Keratinocyte (primary cell): ENCODE measurements around the gene PTPRT. TPM values are rescaled to one million over a fixed set of nuclear protein-coding genes. Genes with fewer than 3 reads are reported as not detected.

ENCODE experiments used
- DNase-seq: peaks from one replicate; pipeline ENCODE4 v3.0.0-alpha.2; 2011; ENCODE audit warnings: low read depth, missing footprints, low spot score
- FAIRE-seq: peaks from 2 replicates; lab custom pipeline; 2011; peaks lifted over from hg19 to GRCh38; lab: Jason Lieb, UNC
- H2AFZ ChIP-seq: 2 replicates; pipeline ENCODE4 v1.6.0; 2012; ENCODE audit warnings: low read length, control low read depth, inconsistent platforms; ENCODE audit not compliant: control insufficient read depth
- H3K27ac ChIP-seq: 2 replicates; pipeline ENCODE4 v1.5.1; 2011; ENCODE audit warnings: low read length; ENCODE audit not compliant: control insufficient read depth, insufficient read depth
- H3K27me3 ChIP-seq: 3 replicates; pipeline ENCODE4 v1.6.0; 2011; ENCODE audit warnings: low read length; ENCODE audit not compliant: control insufficient read depth, insufficient read depth; ENCODE audit errors: extremely low read depth
- H3K36me3 ChIP-seq, 2 experiments: 2 replicates in 1 of 2; 3 replicates in 1 of 2; pipeline ENCODE4 v1.5.1; 2011; ENCODE audit warnings: low read length in 2 of 2, mild to moderate bottlenecking in 1 of 2; ENCODE audit not compliant: control insufficient read depth in 2 of 2, insufficient read depth in 2 of 2; ENCODE audit errors: extremely low read depth in 1 of 2
- H3K4me1 ChIP-seq: 3 replicates; pipeline ENCODE4 v1.5.1; 2011; ENCODE audit warnings: low read length; ENCODE audit not compliant: control insufficient read depth, insufficient read depth; ENCODE audit errors: extremely low read depth
- H3K4me2 ChIP-seq: 3 replicates; pipeline ENCODE4 v1.6.0; 2011; ENCODE audit warnings: low read depth, low read length; ENCODE audit not compliant: control insufficient read depth, insufficient read depth; ENCODE audit errors: extremely low read depth
- H3K4me3 ChIP-seq, 3 experiments: fragments of 200-600 bp in 1 of 3; sonication (generic) in 1 of 3; 2 replicates in 2 of 3; 3 replicates in 1 of 3; pipeline ENCODE4 v1.5.1; 2011 to 2016; ENCODE audit warnings: low read length in 3 of 3, mild to moderate bottlenecking in 3 of 3, control low read depth in 2 of 3, inconsistent platforms in 1 of 3, low read depth in 1 of 3, mixed read lengths in 1 of 3, mixed run types in 1 of 3, moderate library complexity in 1 of 3; ENCODE audit not compliant: control insufficient read depth in 2 of 3, insufficient read depth in 2 of 3; ENCODE audit errors: extremely low read depth in 1 of 3
- H3K79me2 ChIP-seq: 2 replicates; pipeline ENCODE4 v1.6.0; 2012; ENCODE audit warnings: low read length; ENCODE audit not compliant: control insufficient read depth, insufficient read depth
- H3K9ac ChIP-seq: 3 replicates; pipeline ENCODE4 v1.6.0; 2011; ENCODE audit warnings: low read length; ENCODE audit not compliant: control insufficient read depth, insufficient read depth; ENCODE audit errors: extremely low read depth
- H3K9me1 ChIP-seq: 3 replicates; pipeline ENCODE4 v1.6.0; 2011; ENCODE audit warnings: low read length; ENCODE audit not compliant: control insufficient read depth, insufficient read depth; ENCODE audit errors: extremely low read depth
- H3K9me3 ChIP-seq: 2 replicates; pipeline ENCODE4 v1.5.1; 2012; ENCODE audit warnings: low read depth, low read length; ENCODE audit not compliant: control insufficient read depth
- H4K20me1 ChIP-seq: 3 replicates; pipeline ENCODE4 v1.6.0; 2011; ENCODE audit warnings: low read length; ENCODE audit not compliant: control insufficient read depth, insufficient read depth; ENCODE audit errors: extremely low read depth
- CTCF ChIP-seq, 3 experiments: IDR thresholded peaks in 1 of 3; conservative IDR thresholded peaks in 1 of 3; optimal IDR thresholded peaks in 1 of 3; 2 replicates in 2 of 3; 3 replicates in 1 of 3; pipeline versions ENCODE3 to v1.5.1; 2011; ENCODE audit warnings: low read length in 3 of 3, mild to moderate bottlenecking in 3 of 3, moderate library complexity in 2 of 3, control low read depth in 1 of 3, inconsistent platforms in 1 of 3; ENCODE audit not compliant: insufficient read depth in 2 of 3; ENCODE audit errors: extremely low read depth in 1 of 3
- EZH2 ChIP-seq: IDR thresholded peaks from one replicate; pipeline ENCODE4 v1.6.1; 2012; ENCODE audit warnings: inconsistent platforms, mild to moderate bottlenecking, low read length, moderate library complexity
- dilution Hi-C: fragments of 300-500 bp; cut with MboI; formaldehyde crosslinking; loops from one replicate; pipeline ENCODE4 v1.7.0; 2020; ENCODE audit warnings: low sequenced_read_pairs; ENCODE audit not compliant: extremely low pct_ligation_motif_present
- polyA plus RNA-seq, 5 experiments: library from polyadenylated mRNA; depleted of rRNA in 3 of 5; stranded (reverse) in 3 of 5; stranded (forward) in 1 of 5; unstranded in 1 of 5; fragments of >200 nt; gene quantifications; 1 replicate in 1 of 5; 2 replicates in 3 of 5; 3 replicates in 1 of 5; pipeline versions ENCODE4 v1.2.1 to v1.2.3, GENCODE V29; 2011 to 2012; ENCODE audit warnings: missing spikeins in 2 of 5, low read depth in 1 of 5, low replicate concordance in 1 of 5

Gene PTPRT
- polyA plus RNA-seq, 1 donor (not counting 4 experiments of a cell fraction or from before 2014, with no cell fraction given): not detected

GRCh38 chr20:42714298-42715141, 475.2 kb downstream of the PTPRT start:
- no peaks in the 10 kb centered on the region for H3K9me1 ChIP-seq
- FAIRE-seq: no peak
- H4K20me1 ChIP-seq: no peaks in the 10 kb centered on the region
- H3K9ac ChIP-seq: no peak overlapping the region
- DNase-seq: no peak
- no peaks in the 10 kb centered on the region for H3K36me3 ChIP-seq
- no peaks in the 10 kb centered on the region for H3K9me3 ChIP-seq
- no peak for TF ChIP-seq EZH2
- no peak for TF ChIP-seq CTCF (optimal IDR thresholded peaks at IDR 0.05 in 1 of 3, IDR thresholded peaks at IDR 0.05 in 1 of 3, conservative IDR thresholded peaks at IDR 0.05 in 1 of 3; ENCODE audit: extremely low read depth in 1 of 3, insufficient read depth in 2 of 3, low read length in 3 of 3)
- no peak overlapping the region for H3K4me2 ChIP-seq
- no peaks in the 10 kb centered on the region for H3K4me1 ChIP-seq
- H3K4me3 ChIP-seq: no peak overlapping the region
- H2AFZ ChIP-seq: no peak overlapping the region
- no peak overlapping the region for H3K27ac ChIP-seq
- dilution Hi-C loops: no loop called here
- H3K27me3 ChIP-seq: no peaks in the 10 kb centered on the region
- no peaks in the 10 kb centered on the region for H3K79me2 ChIP-seq

DNA sequence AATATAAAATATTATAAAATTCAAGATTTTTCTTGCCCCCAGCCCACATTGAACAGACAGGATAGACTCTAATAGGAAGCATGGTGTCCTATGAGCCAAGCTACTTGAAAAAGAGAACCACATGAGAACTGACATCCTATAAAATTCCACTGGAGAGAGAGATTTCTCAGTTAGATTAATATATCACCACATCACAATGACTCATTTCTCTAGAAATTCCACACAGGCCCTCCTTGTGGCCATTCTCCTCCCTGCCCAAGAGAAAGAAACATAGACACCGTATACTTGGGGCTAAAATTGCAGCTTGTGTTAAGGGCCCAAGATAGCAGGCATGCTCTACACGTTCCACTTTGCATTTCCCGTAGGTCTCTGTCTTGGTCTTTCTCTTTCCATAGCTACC, 481.4 kb downstream of the PTPRT start:
- H3K36me3 ChIP-seq: no peaks in the 10 kb centered on the region
- H3K79me2 ChIP-seq: no peaks in the 10 kb centered on the region
- H4K20me1 ChIP-seq: no peaks in the 10 kb centered on the region
- no peak overlapping the region for H3K4me3 ChIP-seq
- H3K27me3 ChIP-seq: no peaks in the 10 kb centered on the region
- TF ChIP-seq CTCF (optimal IDR thresholded peaks at IDR 0.05 in 1 of 3, IDR thresholded peaks at IDR 0.05 in 1 of 3, conservative IDR thresholded peaks at IDR 0.05 in 1 of 3; ENCODE audit: extremely low read depth in 1 of 3, insufficient read depth in 2 of 3, low read length in 3 of 3) (no peak), EZH2 (no peak)
- FAIRE-seq: no peak
- no peak for DNase-seq
- no peaks in the 10 kb centered on the region for H3K9me1 ChIP-seq
- dilution Hi-C loops: no loop called here
- no peak overlapping the region for H2AFZ ChIP-seq
- H3K27ac ChIP-seq: no peak overlapping the region
- no peaks in the 10 kb centered on the region for H3K9me3 ChIP-seq
- H3K9ac ChIP-seq: no peak overlapping the region
- H3K4me2 ChIP-seq: no peak overlapping the region
- no peaks in the 10 kb centered on the region for H3K4me1 ChIP-seq
